HG03571 (cell line): ENCODE results near the gene LHFPL2.
"Not testable (repeated sequence)": the region's sequence is repeated elsewhere in the genome, so short reads cannot be mapped to it uniquely, and the experiment has no call there.

Experiments
- ATAC-seq: cut with Tn5 transposase; IDR thresholded peaks from one replicate; pipeline ENCODE4 v1.9.1; 2021; ENCODE audit not compliant: unreplicated experiment

Gene LHFPL2

DNA sequence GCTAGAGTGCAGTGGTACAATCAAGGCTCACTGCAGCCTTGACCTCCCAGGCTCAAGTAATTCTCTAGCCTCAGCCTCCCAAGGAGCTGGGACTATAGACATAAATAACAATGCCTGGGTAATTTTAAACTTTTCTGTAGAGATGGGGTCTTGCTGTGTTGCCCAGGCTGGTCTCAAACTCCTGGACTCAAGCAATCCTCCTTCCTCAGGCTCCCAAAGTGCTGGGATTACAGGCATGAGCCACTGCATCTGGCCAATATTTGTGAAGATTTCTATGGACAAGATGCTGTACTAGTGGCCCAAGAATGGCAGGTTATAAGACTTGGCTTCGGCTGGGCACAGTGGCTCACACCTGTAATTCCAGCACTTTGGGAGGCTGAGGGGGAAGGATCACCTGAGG is 18.4 kb upstream of the LHFPL2 start:
- ATAC-seq = not testable (repeated sequence)

GRCh38 chr5:78666041-78666444 is 17.5 kb upstream of the LHFPL2 start:
- no peak for ATAC-seq

- ATAC-seq = no peak
Observed at GRCh38 chr5:78665534-78665933, 17.0 kb upstream of the LHFPL2 start.

GRCh38 chr5:78662323-78662722 is 13.8 kb upstream of the LHFPL2 start:
- no peak for ATAC-seq

DNA sequence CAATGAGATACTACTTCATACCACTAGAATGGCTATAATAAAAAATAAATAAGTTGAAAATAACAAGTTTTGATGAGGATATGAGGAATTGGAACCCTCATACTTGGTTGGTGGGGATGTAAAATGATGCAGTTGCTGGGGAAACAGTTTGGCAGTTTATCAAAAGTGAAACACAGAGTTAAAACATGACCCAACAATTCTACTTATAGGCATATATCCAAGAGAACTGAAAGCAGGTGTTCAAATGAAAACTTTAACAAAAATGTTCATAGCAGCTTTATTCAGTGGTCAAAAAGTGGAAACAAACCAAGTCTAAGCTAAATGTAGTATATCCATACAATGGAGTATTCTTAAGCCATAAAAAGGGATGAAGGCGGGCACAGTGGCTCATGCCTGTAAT is 13.1 kb upstream of the LHFPL2 start:
- no peak for ATAC-seq

GRCh38 chr5:78661044-78661443 is 12.5 kb upstream of the LHFPL2 start:
- no peak for ATAC-seq

DNA sequence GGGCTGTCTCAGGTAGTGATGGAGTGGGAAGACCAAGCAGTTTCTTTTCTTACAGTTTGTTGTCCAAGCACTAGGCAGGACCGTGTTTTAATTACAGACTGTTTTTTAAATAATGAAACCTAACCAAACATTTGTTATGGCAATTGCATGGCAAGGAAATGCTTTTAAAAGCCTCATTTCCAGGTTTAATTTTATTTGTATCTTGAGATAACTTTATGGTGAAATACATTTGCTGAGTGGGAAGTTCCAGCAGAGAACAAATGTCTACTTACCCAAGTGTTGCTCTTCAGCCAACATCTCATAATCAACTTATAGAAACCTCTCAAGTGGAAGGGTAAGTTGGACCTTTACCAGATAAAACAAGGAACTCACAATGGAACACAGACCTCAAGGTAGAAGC is 11.8 kb upstream of the LHFPL2 start:
- ATAC-seq = no peak

DNA sequence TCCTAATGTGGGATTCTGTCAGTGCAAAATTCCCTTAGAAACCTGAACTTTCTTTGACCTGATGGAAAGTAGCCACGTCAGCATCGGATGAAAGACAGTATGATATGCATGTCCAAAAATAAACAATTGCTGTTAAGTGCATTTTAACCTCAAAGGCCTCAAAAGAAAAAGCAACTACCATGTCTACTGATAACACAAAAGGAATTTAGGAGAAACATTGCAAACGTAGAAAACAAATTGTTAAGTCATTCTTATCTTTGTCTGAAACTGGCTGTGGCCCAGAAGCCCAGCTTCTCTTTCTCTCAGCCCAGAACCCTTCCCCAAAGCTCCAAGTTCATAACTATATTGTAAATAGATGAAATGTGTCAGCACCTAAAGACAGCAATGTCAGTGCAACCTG is 11.1 kb upstream of the LHFPL2 start:
- ATAC-seq = no peak

GRCh38 chr5:78659114-78659513 is 10.5 kb upstream of the LHFPL2 start:
- ATAC-seq = no peak

GRCh38 chr5:78657201-78657600 is 8.6 kb upstream of the LHFPL2 start:
- no peak for ATAC-seq

GRCh38 chr5:78655746-78656290 is 7.2 kb upstream of the LHFPL2 start:
- no peak for ATAC-seq

- ATAC-seq = no peak
Observed at GRCh38 chr5:78654386-78654785, 5.8 kb upstream of the LHFPL2 start.

GRCh38 chr5:78653681-78654366 is 5.3 kb upstream of the LHFPL2 start:
- no peak for ATAC-seq

GRCh38 chr5:78653031-78653430 is 4.5 kb upstream of the LHFPL2 start:
- no peak for ATAC-seq

DNA sequence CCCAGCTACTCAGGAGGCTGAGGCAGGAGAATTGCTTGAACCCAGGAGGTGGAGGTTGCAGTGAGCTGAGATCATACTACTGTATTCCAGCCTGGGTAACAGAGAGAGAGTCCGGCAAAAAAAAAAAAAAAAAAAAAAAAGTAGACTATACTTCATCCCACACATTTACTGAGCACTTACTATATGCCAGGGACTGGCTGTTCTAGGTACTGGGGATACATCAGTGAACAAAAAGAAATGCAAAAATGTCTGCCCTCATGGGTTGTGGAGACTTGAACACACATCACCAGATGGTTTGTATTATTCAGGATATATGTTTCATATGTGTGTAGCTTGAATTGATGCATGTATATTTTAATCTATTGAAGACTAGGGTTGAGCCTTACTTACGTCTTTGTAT is 2.9 kb upstream of the LHFPL2 start:
- ATAC-seq = no peak

- ATAC-seq = no peak
Observed at GRCh38 chr5:78650531-78650930, 2.0 kb upstream of the LHFPL2 start.

DNA sequence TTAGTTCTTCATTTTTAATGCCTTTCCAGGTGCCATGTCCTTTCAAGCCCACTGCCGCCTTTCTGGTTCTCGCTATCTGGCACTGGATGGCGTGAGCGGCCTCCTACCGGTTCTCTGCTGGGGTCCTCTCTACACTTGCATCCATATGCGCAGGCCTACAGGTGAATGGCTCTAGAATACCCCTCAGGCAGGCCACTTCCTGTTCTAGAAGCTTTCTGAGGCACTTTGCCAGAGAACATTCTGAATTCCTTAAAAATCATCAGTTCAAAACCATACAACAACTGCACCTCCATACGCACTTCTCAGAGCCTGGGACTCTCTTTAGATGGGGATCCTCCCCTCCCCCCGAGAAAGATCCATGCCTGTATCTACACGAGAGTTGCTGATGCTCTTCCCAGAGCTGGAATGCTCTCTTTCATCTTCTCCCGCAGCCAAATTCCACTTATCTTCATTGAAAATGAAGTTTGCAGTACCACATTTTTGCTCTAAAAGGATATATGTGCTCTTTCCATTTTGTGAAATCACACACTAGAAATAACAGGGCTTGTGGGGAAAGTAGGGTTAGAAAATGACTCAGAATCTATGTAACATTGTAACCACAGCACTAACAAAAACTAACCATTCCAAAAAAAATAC is 1.4 kb upstream of the LHFPL2 start:
- ATAC-seq = no peak

DNA sequence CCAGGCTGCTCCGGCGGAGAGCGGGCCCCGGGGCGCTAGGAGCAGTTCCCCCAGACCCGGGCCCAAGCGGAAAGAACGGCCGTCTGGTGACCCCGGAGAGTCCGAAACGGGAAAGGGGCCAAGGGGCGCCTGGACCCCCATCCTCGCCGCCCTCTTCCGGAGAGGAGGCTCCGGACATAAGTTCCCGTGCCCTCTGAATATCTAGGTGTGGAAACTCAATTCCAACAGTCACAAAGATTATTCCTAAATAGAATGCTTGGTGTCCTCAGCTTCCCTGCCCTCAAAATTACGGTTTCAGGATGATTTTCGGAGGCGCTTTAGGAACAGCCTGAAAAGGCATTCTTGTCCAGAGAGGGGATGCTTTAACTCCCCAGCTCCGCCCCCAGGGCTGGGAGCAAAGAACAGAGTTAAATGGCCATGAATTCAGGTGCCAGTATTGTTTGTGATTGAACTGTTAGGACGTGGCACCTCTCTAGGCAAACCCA is 681 bp upstream of the LHFPL2 start:
- ATAC-seq = no peak

DNA sequence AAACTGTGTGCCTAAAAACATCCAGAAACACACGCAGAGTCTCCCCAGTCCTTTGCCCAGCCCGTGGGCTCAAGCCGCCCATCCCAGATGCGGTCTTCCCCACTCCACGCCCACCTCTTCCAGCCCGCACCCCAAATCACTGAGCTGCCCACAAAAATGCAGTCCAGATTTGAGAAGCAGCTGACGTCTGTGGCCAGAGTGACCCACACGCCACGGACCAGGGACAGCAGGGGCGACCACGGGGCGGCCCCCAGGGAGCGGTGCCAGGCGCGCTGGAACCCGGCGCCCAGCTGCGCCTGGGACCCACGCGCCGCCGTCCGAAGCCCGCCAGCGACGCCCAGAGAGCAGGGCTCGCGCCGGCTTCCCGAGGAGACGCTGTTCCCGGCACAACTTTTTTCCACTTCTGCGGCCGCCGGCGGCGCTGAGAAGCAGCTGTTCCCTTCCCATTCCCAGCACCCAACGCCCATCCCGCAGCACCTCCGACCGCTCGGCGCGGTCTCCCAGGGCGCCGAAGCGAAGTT is 674 bp downstream of the LHFPL2 start:
- ATAC-seq = peak; percentile 27

- no peak for ATAC-seq
Observed at GRCh38 chr5:78647351-78647818, 1.2 kb downstream of the LHFPL2 start.

GRCh38 chr5:78644741-78645300 is 3.8 kb downstream of the LHFPL2 start:
- no peak for ATAC-seq

GRCh38 chr5:78644129-78644528 is 4.4 kb downstream of the LHFPL2 start:
- ATAC-seq = no peak
